Neural cell (in vitro differentiated cells): ENCODE measurements around the gene STX8. TPM values are rescaled to one million over a fixed set of nuclear protein-coding genes. Genes with fewer than 3 reads are reported as not detected.

Experiments
- H2AFZ ChIP-seq: fragments of 200-600, 300-800 bp; sonication (generic), shearing (Covaris generic); 2 replicates; pipeline ENCODE4 v1.6.0; 2014; ENCODE audit warnings: low read depth, mild to moderate bottlenecking, antibody characterized with exemption, low read length, moderate library complexity
- H3F3A ChIP-seq: fragments of 200-600 bp; shearing (Covaris generic); 2 replicates; pipeline ENCODE4 v1.6.1; 2016; ENCODE audit warnings: mild to moderate bottlenecking, moderate library complexity, mixed read lengths, antibody characterized with exemption, low read length; ENCODE audit not compliant: insufficient read depth, poor library complexity, severe bottlenecking
- H3K27ac ChIP-seq: fragments of 200-600, 300-800 bp; sonication (generic), shearing (Covaris generic); 2 replicates; pipeline ENCODE4 v1.5.1; 2014; ENCODE audit warnings: mild to moderate bottlenecking, low read length, moderate library complexity
- H3K27me3 ChIP-seq: fragments of 300-800, 200-600 bp; sonication (generic), shearing (Covaris generic); 2 replicates; pipeline ENCODE4 v1.6.0; 2014; ENCODE audit warnings: mild to moderate bottlenecking, low read depth, low read length, moderate library complexity; ENCODE audit not compliant: insufficient read depth
- H3K36me3 ChIP-seq: fragments of 300-800, 200-600 bp; sonication (generic), shearing (Covaris generic); 2 replicates; pipeline ENCODE4 v1.5.1; 2014; ENCODE audit warnings: mild to moderate bottlenecking, antibody characterized with exemption, low read length, moderate library complexity; ENCODE audit not compliant: insufficient read depth
- H3K4me2 ChIP-seq: fragments of 300-800, 200-600 bp; sonication (generic), shearing (Covaris generic); 2 replicates; pipeline ENCODE4 v1.6.0; 2014; ENCODE audit warnings: mild to moderate bottlenecking, low read length
- H3K4me3 ChIP-seq: fragments of 300-800, 200-600 bp; sonication (generic), shearing (Covaris generic); 2 replicates; pipeline ENCODE4 v1.5.1; 2014; ENCODE audit warnings: mild to moderate bottlenecking, low read length, moderate library complexity
- H3K79me2 ChIP-seq: fragments of 200-600 bp; shearing (Covaris generic); replicated peaks from 2 replicates; pipeline ENCODE4 v1.6.0; 2014; ENCODE audit warnings: mild to moderate bottlenecking, low read length, moderate library complexity; ENCODE audit not compliant: insufficient read depth
- H3K9ac ChIP-seq: fragments of 300-800, 200-600 bp; sonication (generic), shearing (Covaris generic); 2 replicates; pipeline ENCODE4 v1.6.1; 2016; ENCODE audit warnings: mild to moderate bottlenecking, low read length, mixed read lengths
- H3K9me2 ChIP-seq: fragments of 200-600 bp; shearing (Covaris generic); 2 replicates; pipeline ENCODE4 v1.6.1; 2016; ENCODE audit warnings: mild to moderate bottlenecking, low read length, mixed read lengths; ENCODE audit not compliant: insufficient read depth
- H3K9me3 ChIP-seq: fragments of 200-600, 300-800 bp; sonication (generic), shearing (Covaris generic); 2 replicates; pipeline ENCODE4 v1.6.1; 2016; ENCODE audit warnings: mild to moderate bottlenecking, mixed run types, low read length, moderate library complexity, mixed read lengths
- H4K20me1 ChIP-seq: fragments of 200-600 bp; shearing (Covaris generic); 2 replicates; pipeline ENCODE4 v1.6.1; 2016; ENCODE audit warnings: mild to moderate bottlenecking, mixed run types; ENCODE audit not compliant: insufficient read depth
- EP300 ChIP-seq: fragments of 450-650 bp; conservative IDR thresholded peaks from 2 replicates; pipeline ENCODE4 v1.6.1; 2014; ENCODE audit warnings: antibody characterized with exemption, mild to moderate bottlenecking, moderate library complexity; ENCODE audit not compliant: poor library complexity, severe bottlenecking
- EZH2 ChIP-seq: fragments of 200-600, 300-800 bp; shearing (Covaris generic), sonication (generic); IDR thresholded peaks from 2 replicates; pipeline ENCODE4 v1.6.1; 2014; ENCODE audit warnings: antibody characterized with exemption, low read length, borderline replicate concordance, mild to moderate bottlenecking; ENCODE audit not compliant: insufficient read depth, poor library complexity, severe bottlenecking
- MXI1 ChIP-seq: fragments of 450-650 bp; conservative IDR thresholded peaks from 2 replicates; pipeline ENCODE4 v1.6.1; 2014; ENCODE audit warnings: antibody characterized with exemption, mild to moderate bottlenecking; ENCODE audit not compliant: poor library complexity, severe bottlenecking
- POLR2AphosphoS5 ChIP-seq: IDR thresholded peaks from 2 replicates; pipeline ENCODE4 v1.6.1; 2012
- RAD21 ChIP-seq: fragments of 450-650 bp; conservative IDR thresholded peaks from 2 replicates; pipeline ENCODE4 v1.6.1; 2014; ENCODE audit warnings: antibody characterized with exemption, mild to moderate bottlenecking, moderate library complexity
- SMC3 ChIP-seq: fragments of 450-650 bp; conservative IDR thresholded peaks from 2 replicates; pipeline ENCODE4 v1.6.1; 2014; ENCODE audit warnings: antibody characterized with exemption, mild to moderate bottlenecking, moderate library complexity; ENCODE audit not compliant: poor library complexity
- TAF1 ChIP-seq: IDR thresholded peaks from 2 replicates; pipeline ENCODE4 v1.6.1; 2012; ENCODE audit warnings: low read depth
- polyA plus RNA-seq: library from polyadenylated mRNA; depleted of rRNA; stranded (reverse); fragments of >200 nt; gene quantifications from 2 replicates; pipeline ENCODE4 v1.2.3, GENCODE V29; 2014
- TF ChIP-seq, protein P1 (sequence below): fragments of 450-650 bp; IDR thresholded peaks from 2 replicates; pipeline ENCODE4 v1.5.1; 2014; ENCODE audit warnings: antibody characterized with exemption, mild to moderate bottlenecking, moderate library complexity; ENCODE audit not compliant: poor library complexity, severe bottlenecking
- TF ChIP-seq, protein P2 (sequence below): IDR thresholded peaks from 2 replicates; pipeline ENCODE4 v1.6.1; 2012; ENCODE audit warnings: borderline replicate concordance

The STX8 gene
- polyA plus RNA-seq, 1 donor from 2014 or later, result 100 TPM

DNA sequence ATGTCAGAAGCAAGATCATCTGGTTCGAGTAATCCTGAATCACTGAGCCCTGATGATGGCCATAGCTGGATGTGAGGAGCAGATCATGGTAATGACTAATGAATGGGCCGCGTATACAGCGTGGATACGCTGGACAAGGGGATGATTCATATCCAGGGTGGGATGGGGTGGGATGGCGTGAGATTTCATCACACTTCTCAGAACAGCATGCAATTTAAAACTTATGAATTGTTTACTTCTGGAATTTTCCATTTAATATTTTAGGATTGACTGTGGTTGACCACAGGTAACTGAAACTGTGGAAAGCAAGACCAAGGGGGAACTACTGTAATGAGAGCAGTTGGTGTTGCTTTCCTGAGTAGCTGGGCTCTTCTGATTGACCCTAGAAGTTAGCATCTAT is 225.5 kb downstream of the STX8 start:
- Histone ChIP-seq H2AFZ (no peak overlapping the region), H3F3A (no peaks in the 10 kb centered on the region), H3K9me2 (no peaks in the 10 kb centered on the region), H3K36me3 (no peaks in the 10 kb centered on the region), H3K4me2 (no peak overlapping the region), H3K27ac (no peak overlapping the region), H3K4me3 (no peak overlapping the region), H3K9ac (no peak overlapping the region), H3K79me2 (no peaks in the 10 kb centered on the region), H3K27me3 (no peaks in the 10 kb centered on the region), H3K9me3 (no peaks in the 10 kb centered on the region), H4K20me1 (no peaks in the 10 kb centered on the region)
- TF ChIP-seq RAD21, result no peak
- TF ChIP-seq, protein P1, sequence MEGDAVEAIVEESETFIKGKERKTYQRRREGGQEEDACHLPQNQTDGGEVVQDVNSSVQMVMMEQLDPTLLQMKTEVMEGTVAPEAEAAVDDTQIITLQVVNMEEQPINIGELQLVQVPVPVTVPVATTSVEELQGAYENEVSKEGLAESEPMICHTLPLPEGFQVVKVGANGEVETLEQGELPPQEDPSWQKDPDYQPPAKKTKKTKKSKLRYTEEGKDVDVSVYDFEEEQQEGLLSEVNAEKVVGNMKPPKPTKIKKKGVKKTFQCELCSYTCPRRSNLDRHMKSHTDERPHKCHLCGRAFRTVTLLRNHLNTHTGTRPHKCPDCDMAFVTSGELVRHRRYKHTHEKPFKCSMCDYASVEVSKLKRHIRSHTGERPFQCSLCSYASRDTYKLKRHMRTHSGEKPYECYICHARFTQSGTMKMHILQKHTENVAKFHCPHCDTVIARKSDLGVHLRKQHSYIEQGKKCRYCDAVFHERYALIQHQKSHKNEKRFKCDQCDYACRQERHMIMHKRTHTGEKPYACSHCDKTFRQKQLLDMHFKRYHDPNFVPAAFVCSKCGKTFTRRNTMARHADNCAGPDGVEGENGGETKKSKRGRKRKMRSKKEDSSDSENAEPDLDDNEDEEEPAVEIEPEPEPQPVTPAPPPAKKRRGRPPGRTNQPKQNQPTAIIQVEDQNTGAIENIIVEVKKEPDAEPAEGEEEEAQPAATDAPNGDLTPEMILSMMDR, result no peak
- TF ChIP-seq SMC3, result no peak
- no peak for TF ChIP-seq TAF1
- no peak for TF ChIP-seq EZH2
- no peak for TF ChIP-seq POLR2AphosphoS5
- TF ChIP-seq EP300, result no peak
- no peak for TF ChIP-seq MXI1
- TF ChIP-seq, protein P2, sequence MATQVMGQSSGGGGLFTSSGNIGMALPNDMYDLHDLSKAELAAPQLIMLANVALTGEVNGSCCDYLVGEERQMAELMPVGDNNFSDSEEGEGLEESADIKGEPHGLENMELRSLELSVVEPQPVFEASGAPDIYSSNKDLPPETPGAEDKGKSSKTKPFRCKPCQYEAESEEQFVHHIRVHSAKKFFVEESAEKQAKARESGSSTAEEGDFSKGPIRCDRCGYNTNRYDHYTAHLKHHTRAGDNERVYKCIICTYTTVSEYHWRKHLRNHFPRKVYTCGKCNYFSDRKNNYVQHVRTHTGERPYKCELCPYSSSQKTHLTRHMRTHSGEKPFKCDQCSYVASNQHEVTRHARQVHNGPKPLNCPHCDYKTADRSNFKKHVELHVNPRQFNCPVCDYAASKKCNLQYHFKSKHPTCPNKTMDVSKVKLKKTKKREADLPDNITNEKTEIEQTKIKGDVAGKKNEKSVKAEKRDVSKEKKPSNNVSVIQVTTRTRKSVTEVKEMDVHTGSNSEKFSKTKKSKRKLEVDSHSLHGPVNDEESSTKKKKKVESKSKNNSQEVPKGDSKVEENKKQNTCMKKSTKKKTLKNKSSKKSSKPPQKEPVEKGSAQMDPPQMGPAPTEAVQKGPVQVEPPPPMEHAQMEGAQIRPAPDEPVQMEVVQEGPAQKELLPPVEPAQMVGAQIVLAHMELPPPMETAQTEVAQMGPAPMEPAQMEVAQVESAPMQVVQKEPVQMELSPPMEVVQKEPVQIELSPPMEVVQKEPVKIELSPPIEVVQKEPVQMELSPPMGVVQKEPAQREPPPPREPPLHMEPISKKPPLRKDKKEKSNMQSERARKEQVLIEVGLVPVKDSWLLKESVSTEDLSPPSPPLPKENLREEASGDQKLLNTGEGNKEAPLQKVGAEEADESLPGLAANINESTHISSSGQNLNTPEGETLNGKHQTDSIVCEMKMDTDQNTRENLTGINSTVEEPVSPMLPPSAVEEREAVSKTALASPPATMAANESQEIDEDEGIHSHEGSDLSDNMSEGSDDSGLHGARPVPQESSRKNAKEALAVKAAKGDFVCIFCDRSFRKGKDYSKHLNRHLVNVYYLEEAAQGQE, result no peak

DNA sequence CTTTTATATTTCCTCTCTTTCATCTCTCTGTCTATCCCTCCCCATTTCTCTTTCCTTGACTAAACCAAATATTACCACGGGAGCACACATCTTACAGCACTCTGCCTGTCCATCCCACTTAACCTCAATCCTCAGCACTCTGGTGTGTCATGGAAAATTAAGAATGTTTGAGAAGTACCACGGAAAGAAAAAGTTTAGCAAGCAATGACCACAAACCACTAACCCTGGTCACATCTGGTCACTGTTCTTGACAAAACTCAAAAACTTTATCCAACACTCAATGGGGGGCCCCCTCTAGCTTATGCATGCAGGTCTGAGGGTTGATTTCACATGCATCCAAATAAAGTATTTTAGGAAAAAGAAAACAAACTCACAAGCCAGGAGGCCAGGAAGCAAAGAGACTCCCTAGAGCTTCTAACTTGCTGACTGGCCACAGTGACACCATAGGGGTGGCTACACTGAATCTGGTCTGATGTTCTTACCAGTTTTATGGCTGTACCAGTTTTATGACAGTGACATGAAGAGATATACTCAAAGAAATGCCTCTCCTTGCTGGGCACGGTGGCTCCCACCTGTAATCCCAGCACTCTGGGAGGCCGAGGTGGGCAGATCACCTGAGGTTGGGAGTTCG is 229.2 kb downstream of the STX8 start:
- no peak overlapping the region for H2AFZ ChIP-seq
- H3K9ac ChIP-seq, result no peak overlapping the region
- TF ChIP-seq SMC3 (no peak), EZH2 (no peak), EP300 (no peak), POLR2AphosphoS5 (no peak), MXI1 (no peak), TAF1 (no peak), RAD21 (no peak)
- TF ChIP-seq, protein P2, result no peak
- TF ChIP-seq, protein P1, result no peak
- H3K9me2 ChIP-seq, result no peaks in the 10 kb centered on the region
- no peak overlapping the region for H3K4me3 ChIP-seq
- no peaks in the 10 kb centered on the region for H3K36me3 ChIP-seq
- no peak overlapping the region for H3K27ac ChIP-seq
- H3K9me3 ChIP-seq, result no peaks in the 10 kb centered on the region
- no peak overlapping the region for H3K4me2 ChIP-seq
- no peaks in the 10 kb centered on the region for H3F3A ChIP-seq
- no peaks in the 10 kb centered on the region for H4K20me1 ChIP-seq
- no peaks in the 10 kb centered on the region for H3K79me2 ChIP-seq
- no peaks in the 10 kb centered on the region for H3K27me3 ChIP-seq
